HG02678 (cell line): ENCODE data around the gene DHRS7C.

Experiments
- ATAC-seq: cut with Tn5 transposase; IDR thresholded peaks from one replicate; pipeline ENCODE4 v1.9.1; 2021; ENCODE audit warnings: mild to moderate bottlenecking, moderate library complexity; ENCODE audit not compliant: unreplicated experiment

Gene DHRS7C

GRCh38 chr17:9790889-9791876 lies at the start of gene DHRS7C:
TSS of gene DHRS7C (minus strand) at chr17:9791592. CDS start at chr17:9791284, 308 bp downstream.
- no peak for ATAC-seq

GRCh38 chr17:9839433-9839832 lies 48.0 kb upstream of the DHRS7C start:
- ATAC-seq, result no peak

DNA sequence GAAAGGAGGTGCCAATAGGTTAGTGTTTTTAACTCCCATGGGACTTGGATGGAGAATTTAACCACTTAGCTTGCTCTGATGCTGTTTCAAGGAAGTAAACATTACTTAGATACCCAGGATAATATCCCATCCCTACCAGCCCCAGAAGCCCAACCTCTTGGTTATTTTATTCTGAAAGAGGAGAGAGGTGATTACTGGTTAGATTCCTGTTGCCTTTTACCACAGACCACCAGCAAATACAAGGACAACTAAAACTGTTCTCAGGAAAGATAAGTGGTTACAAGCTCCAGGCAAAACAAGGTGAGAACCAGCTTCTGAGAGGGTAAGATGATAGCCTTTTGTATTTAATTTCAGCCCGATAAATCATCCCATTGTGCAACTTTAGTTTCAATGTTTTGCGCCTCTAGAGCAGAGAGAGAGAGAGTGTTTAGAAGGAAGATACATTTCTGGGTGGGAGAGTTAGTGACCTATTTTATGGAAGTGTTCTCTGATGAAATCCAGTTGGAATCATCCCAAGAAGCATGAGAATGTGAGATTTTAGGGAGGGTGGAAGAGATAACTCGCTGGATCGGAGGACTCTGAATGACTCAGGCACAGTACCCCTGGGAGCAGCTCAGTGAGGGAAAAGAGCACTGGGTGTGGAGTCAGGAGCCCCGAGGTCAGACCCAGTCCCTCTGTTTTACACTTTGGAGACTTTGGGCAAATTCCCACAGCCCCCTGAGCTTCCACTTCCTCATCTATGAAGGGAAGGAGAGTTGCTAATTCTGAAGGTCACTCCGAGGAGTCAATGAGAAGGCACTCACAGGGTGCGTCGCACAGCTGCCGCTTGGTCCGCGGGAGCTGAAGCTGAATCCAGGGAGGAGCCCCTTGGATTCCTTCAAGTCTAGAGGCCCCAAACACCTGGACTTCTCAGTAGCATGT lies 46.4 kb upstream of the DHRS7C start:
- no peak for ATAC-seq

DNA sequence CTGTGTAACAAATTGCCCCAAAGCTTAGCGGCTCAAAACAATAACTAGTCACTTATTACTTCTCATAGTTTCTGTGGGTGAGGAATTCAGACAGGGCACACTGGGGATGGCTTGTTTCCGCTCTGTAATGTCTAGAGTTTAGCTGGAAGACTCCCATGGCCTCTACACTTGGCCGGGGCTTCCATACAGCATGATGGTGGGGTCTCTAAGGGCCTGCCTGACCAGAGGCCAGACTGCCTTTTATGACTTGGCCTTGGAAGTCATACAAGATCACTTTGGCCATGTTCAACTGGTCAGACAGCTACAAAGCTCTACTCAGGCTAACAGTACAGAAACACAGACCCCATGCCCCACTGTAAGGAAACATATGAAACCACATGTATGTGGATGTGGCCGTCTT lies 42.5 kb upstream of the DHRS7C start:
- no peak for ATAC-seq

GRCh38 chr17:9830711-9831110 lies 39.3 kb upstream of the DHRS7C start:
- no peak for ATAC-seq

DNA sequence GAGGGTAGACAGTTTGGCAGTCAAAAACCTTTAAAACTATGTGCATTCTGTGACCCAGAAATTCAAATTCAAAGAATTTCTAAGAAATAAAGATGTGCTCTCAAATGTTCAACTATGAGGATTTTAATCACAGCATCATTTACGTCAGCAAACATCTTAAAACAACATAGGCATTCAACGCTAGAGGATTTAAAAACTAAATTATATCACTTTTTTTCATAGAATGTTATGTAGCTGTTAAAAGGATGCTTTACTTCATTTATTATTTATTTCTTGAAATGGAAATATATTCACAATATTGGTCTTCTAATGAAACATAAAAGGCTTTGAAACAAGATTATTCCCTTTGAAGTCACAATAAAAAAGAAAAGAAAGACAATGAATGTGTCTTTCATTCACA lies 38.0 kb upstream of the DHRS7C start:
- ATAC-seq, result no peak

DNA sequence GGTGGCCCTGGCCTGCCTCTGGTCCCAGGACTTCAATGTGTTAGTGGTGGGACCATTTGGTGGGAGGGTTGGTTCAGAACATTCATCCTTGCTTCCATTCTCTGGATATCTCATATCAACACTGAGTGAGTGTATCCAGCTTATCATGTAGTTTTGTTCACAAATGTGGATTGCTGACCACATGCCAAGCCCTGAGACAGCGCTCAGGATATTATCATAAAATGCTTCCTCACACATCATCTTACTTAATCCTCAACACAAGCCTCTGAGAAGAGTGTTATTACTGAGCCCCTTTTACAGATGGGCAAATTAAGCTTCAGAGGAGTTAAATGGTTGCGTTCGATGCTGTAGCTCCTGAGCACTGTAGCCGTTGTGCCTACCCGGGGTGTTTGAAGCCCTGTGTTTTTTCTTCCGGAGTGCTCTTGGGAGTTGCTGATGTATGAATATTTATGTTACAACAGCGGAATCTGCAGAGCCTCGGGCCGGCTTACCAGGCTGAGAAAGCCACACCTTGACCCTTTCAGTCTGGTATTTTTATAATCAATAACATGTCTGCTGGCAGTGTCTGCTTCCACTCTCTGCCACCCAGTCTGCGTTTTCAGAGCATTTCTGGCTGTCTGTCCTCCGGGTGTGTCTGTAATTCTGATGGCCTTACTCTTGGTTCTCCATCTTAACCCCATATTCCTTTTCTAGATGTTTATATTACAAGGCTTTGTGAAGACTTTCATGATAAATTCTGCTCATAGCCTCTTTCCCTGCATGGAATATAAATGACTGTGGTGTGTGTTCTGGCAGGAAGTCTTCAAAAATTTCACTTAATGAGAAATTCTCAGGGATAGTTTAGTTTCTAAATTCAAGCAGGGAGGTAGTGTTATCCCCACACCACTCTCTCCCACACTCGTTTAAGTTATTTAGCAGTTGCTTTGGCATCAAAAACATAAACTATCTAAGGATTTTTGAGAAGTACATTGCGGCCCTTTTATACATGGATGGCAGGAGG lies 37.2 kb upstream of the DHRS7C start:
- ATAC-seq, result no peak

- ATAC-seq, result no peak
These were observed 34.3 kb upstream of the DHRS7C start, which contains the start of gene GLP2R for GRCh38 chr17:9825641-9826150. TSS of gene GLP2R (plus strand) at chr17:9825924. CDS start at chr17:9826064, 140 bp downstream.

- ATAC-seq, result no peak
These were observed 33.5 kb upstream of the DHRS7C start for GRCh38 chr17:9824797-9825338.

GRCh38 chr17:9824094-9824493 lies 32.7 kb upstream of the DHRS7C start:
- no peak for ATAC-seq

GRCh38 chr17:9821921-9822320 lies 30.5 kb upstream of the DHRS7C start, which contains the start of gene GSG1L2:
TSS of gene GSG1L2 (minus strand) at chr17:9822079. CDS start at chr17:9822071, 8 bp downstream.
- ATAC-seq, result no peak

DNA sequence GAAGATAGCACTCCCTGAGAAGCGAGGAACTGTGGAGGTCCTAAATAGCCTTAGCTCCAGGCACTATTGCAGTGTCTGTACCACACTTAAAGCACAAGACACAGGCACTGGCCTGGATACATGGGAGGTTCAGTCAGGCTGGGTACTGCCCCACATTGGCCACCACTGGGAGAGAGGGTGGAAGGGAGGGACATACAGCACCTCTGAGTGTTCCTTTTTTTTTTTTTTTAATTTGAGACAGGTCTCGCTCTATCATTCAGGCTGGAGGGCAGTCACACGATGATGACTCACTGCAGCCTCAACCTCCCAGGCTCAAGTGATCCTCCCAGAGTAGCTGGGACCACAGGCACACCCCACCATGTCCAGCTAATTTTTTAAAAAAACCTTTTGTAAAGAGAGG lies 29.1 kb upstream of the DHRS7C start:
- no peak for ATAC-seq

GRCh38 chr17:9818760-9819159 lies 27.4 kb upstream of the DHRS7C start:
- no peak for ATAC-seq

DNA sequence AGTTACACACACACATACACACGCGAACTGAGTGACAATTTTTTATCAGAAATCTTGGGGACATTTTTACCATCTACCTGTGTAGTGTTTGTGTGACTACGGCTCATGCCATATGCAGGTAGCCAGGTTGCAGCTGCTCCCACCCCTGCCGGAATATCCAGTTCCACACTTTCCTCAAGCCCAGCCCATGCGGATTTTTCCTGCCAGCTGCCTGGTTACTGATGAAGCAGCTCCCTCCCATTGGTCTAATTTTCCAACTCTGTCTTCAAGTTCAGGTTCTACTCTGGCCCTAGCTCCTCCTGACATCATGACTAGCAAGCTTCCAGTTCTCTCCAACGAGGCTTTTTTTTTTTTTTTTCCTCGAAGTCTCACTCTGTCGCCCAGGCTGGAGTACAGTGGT lies 25.7 kb upstream of the DHRS7C start:
- ATAC-seq, result no peak

- ATAC-seq, result no peak
These were observed 25.1 kb upstream of the DHRS7C start for GRCh38 chr17:9816472-9816871.

GRCh38 chr17:9814337-9814945 lies 23.0 kb upstream of the DHRS7C start:
- no peak for ATAC-seq

DNA sequence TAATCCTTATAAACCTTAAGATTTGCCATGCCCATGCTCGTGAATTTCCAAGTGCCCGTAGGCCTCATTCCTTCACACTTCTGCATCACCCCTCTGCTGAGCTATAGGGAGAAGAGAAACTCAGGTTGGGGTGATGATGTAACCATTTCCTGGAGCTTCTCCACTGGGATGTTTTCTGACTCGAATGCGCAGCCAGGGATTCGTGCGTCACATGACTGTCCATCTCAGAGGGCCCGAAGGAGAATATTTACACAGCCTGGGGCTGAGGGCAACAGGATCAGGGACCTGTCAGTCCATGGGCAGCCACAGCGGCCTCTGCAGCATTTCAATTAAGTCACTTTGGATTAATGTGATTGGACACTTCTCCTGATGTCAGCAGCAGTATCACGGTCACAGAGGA lies 21.8 kb upstream of the DHRS7C start:
- no peak for ATAC-seq

GRCh38 chr17:9811537-9811936 lies 20.1 kb upstream of the DHRS7C start:
- no peak for ATAC-seq

GRCh38 chr17:9811086-9811485 lies 19.7 kb upstream of the DHRS7C start:
- ATAC-seq, result no peak
